Liver (tissue), 3 donors: ENCODE measurements around the gene LRCH2.

ENCODE experiments used
- ATF3 ChIP-seq: IDR thresholded peaks from 2 replicates; pipeline ENCODE4 v1.6.1; 2016; ENCODE audit warnings: antibody characterized with exemption
- CTCF ChIP-seq: fragments of 150-350 bp; IDR thresholded peaks from 2 replicates; pipeline ENCODE4 v1.5.1; 2017; ENCODE audit warnings: improper control_type of control experiment, low read depth, low read length; ENCODE audit not compliant: missing input control
- FOXA1 ChIP-seq: IDR thresholded peaks from 2 replicates; pipeline ENCODE4 v1.6.1; 2016; ENCODE audit warnings: antibody characterized with exemption
- GABPA ChIP-seq, 2 donors: IDR thresholded peaks in 1 of 2; conservative IDR thresholded peaks in 1 of 2; 2 replicates each; pipeline ENCODE4 v1.6.1; 2016; ENCODE audit warnings: antibody characterized with exemption in 2 of 2, mild to moderate bottlenecking in 1 of 2, moderate library complexity in 1 of 2
- JUND ChIP-seq, 2 donors: IDR thresholded peaks; 2 replicates each; pipeline ENCODE4 v1.6.1; 2016; ENCODE audit warnings: antibody characterized with exemption in 2 of 2
- MAX ChIP-seq: IDR thresholded peaks from 2 replicates; pipeline ENCODE4 v1.6.1; 2016; ENCODE audit warnings: antibody characterized with exemption
- NR2F2 ChIP-seq: IDR thresholded peaks from 2 replicates; pipeline ENCODE4 v1.6.1; 2016; ENCODE audit warnings: antibody characterized with exemption
- RAD21 ChIP-seq, 2 donors: IDR thresholded peaks; 2 replicates each; pipeline ENCODE4 v1.6.1; 2016; ENCODE audit warnings: antibody characterized with exemption in 2 of 2, mild to moderate bottlenecking in 2 of 2
- REST ChIP-seq: IDR thresholded peaks from 2 replicates; pipeline ENCODE4 v1.6.1; 2016; ENCODE audit warnings: antibody characterized with exemption, mild to moderate bottlenecking
- RXRA ChIP-seq, 2 donors: IDR thresholded peaks; 2 replicates each; pipeline ENCODE4 v1.6.1; 2017 to 2018; ENCODE audit warnings: antibody characterized with exemption in 2 of 2, mild to moderate bottlenecking in 1 of 2
- SP1 ChIP-seq: IDR thresholded peaks from 2 replicates; pipeline ENCODE4 v1.6.1; 2018; ENCODE audit warnings: antibody characterized with exemption, mild to moderate bottlenecking
- TAF1 ChIP-seq: conservative IDR thresholded peaks from 2 replicates; pipeline ENCODE4 v1.6.1; 2016; ENCODE audit warnings: antibody characterized with exemption, mild to moderate bottlenecking
- YY1 ChIP-seq: IDR thresholded peaks from 2 replicates; pipeline ENCODE4 v1.6.1; 2016; ENCODE audit warnings: antibody characterized with exemption, mild to moderate bottlenecking
- ZBTB33 ChIP-seq: IDR thresholded peaks from 2 replicates; pipeline ENCODE4 v1.6.1; 2016; ENCODE audit warnings: antibody characterized with exemption
- donor health status: healthy.
- donor health status: healthy.

GRCh38 chrX:115065304-115065703, 168.6 kb downstream of the LRCH2 start:
- TF ChIP-seq CTCF (no peak), REST (no peak), GABPA (IDR thresholded peaks at IDR 0.05 in 1 of 2, conservative IDR thresholded peaks at IDR 0.05 in 1 of 2) (no peak), ATF3 (no peak), TAF1 (no peak), YY1 (no peak), MAX (no peak), ZBTB33 (no peak), RAD21 (IDR thresholded peaks at IDR 0.05) (no peak), RXRA (IDR thresholded peaks at IDR 0.05) (no peak), JUND (IDR thresholded peaks at IDR 0.05) (no peak), SP1 (no peak), FOXA1 (no peak), NR2F2 (no peak)
